HG03108 (cell line): ENCODE measurements around the gene RNF4.
A peak's percentile ranks its signal among the peaks of the same experiment; 100 is the strongest.
"Not testable (repeated sequence)": the region's sequence is repeated elsewhere in the genome, so short reads cannot be mapped to it uniquely, and the experiment has no call there.

ENCODE experiments used
- ATAC-seq: cut with Tn5 transposase; IDR thresholded peaks from one replicate; pipeline ENCODE4 v1.9.1; 2021; ENCODE audit warnings: moderate library complexity; ENCODE audit not compliant: unreplicated experiment

Gene RNF4

DNA sequence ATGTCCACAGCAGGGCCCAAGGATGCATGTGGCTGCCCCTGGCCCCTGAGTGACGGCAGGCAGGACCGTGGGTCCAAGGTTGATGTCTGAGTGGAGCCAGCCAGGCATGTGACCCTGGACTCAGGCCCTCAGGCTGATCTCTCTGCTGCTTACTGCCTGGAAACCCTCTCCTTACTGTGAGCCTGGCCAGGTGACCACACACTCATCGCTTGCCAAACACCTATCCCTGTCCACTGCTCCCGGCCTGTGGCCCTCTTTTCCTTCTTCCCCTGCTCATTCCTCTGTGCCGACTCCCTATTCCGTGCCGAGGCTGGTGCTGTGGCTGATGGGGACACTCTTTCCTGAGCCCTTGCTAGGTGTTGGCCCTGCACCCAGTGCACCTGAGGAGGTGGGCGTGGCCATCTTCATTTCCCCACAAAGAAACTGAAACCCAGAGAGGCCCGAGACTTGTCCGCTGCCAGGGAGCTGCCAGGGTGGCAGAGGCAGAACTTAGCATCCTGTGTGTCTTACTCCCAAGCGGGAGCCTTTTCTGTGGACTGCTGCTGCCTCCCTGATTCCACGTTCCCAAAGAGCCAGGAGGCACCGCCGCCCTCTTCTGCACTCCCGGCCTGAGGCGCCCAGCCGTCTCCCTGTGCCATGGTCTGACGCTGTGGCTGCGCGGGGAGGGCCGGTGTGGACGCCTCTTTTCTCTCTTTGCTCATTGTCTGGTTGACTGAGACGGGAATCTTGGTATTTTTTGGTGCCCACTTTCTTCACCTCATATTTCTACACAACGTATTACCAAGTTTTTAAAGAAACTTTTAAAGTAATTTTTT lies 11.2 kb upstream of the RNF4 start:
- no peak for ATAC-seq

- no peak for ATAC-seq
Observed at GRCh38 chr4:2458546-2459491, 10.1 kb upstream of the RNF4 start.

DNA sequence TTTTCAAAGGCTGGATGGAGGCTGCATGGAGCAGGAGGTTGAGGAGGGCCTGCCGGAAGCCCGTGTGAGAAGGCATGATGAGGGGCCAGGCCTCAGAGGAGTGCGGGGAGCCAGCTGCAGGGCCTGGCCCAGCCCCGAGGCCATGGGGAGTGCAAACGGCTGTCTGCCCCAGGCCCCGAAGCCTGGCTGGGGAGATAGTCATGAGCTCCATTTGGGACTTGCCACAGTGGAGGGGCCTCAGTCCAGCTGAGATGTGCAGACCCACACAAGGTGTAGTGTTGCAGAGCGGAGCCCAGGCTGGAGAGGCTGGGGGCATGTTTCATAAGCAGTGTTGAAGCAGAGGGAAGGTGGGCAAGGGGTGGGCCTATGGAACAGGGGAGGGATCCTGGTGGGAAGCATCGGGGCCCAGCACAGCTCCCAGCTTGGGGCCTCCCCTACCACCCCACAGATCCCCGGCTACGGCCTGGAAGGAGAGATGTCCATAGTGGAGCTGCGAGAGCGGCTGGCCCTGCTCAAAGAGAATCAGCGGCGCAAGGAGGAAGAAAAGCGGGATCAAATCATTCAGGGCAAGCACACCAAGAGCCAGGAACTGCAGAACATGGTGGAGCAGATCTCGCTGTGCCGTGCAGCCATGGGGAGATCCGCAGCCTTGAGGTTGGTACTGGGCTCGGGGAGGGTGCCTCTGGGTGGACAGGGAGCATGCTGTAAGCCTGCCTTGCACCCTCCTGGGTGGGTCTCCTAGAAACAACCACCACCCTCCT lies 9.1 kb upstream of the RNF4 start:
- no peak for ATAC-seq

DNA sequence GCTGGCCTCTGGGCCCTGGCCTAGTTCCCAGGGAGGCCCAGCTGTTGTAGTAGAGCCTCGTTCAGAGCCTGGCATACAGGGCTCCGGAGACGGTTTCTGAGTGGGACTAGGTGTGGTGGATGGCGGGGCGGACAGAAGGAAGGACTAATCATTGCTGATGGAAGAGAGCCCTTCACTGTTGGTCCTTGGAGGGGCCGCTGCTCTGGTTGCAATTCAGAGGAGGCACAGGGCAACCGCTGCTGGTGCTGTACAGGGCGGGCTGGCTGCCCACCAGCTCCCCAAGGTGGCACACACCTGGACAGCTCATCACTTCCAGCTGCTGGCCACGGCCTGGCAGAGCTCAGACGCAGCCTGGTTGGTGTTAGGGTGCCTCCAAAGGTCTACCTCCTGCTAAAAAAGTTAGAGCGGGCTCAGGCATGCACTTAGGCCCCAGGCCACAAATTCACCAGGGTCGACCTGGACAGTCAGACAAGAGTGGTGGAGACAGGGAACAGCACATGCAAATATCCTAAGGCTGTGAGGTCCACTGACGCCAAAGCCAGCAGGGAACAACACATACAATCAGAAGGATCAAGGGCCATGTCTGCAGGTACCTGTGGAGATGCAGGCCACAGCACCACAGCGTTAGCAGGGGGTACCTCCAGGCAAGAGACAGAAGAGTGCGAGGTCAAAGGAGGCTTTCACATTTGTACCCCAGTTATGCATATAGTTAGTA lies 7.5 kb upstream of the RNF4 start:
- no peak for ATAC-seq

DNA sequence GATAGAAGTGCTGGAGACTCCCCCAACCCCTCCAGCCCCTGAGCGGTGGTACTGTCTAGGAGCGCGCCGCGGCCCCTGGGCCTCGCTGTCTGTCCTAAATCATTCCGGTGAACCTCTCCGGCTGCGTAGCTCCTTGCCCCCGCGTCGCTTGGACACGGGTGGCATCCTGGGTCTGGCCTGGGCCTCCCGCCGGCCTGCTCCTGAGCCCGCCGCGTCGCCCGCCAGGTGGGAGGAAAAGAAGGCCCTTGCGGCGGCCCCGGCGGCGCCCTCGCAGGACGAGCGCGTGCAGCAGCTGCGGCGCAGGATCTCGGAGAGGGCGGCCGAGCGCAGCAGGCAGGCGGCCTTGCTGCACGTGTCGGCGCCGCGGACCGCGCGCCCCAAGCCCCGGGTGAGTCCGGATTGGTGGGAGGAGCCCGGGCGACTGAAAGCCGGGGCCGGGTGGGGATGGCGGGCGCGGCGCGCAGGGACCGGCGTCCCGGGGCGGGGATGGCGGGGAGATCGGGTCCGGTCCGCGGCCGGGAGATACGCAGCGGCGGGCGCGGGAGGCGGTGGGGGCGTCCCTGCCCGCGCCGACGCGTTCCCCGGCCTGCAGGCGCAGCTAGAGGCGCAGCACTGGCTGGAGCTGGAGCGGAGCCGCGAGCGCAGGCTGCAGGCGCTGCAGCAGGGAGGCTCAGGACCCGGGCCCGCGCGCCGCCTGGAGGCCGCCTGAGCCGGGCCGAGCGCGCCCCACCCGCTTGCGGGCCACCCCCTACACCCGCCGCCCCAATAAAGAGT lies 6.5 kb upstream of the RNF4 start:
- ATAC-seq: peak; percentile 74

- no peak for ATAC-seq
Observed at GRCh38 chr4:2462992-2463762, 5.7 kb upstream of the RNF4 start.

GRCh38 chr4:2465032-2465431 lies 3.9 kb upstream of the RNF4 start:
- ATAC-seq: no peak

GRCh38 chr4:2465544-2465943 lies 3.4 kb upstream of the RNF4 start:
- not testable (repeated sequence) for ATAC-seq

GRCh38 chr4:2469192-2469984 lies 482 bp downstream of the RNF4 start:
- ATAC-seq: peak; percentile 53

DNA sequence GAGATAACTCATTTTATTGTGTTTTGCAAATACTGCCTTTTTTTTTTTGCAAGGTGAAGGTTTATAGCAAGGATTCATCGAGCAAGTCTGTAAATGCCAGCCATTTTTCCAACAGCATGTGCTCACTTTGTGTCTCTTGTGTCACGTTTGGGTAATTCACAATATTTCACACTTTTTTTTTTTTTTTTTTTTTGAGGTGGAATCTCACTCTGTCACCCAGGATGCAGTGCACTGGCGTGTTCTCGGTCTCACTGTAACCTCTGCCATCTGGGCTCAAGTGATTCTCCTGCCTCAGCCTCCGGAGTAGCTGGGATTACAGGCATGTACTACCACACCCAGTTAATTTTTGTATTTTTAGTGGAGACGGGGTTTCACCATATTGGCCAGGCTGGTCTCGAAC lies 1.9 kb downstream of the RNF4 start:
- no peak for ATAC-seq

DNA sequence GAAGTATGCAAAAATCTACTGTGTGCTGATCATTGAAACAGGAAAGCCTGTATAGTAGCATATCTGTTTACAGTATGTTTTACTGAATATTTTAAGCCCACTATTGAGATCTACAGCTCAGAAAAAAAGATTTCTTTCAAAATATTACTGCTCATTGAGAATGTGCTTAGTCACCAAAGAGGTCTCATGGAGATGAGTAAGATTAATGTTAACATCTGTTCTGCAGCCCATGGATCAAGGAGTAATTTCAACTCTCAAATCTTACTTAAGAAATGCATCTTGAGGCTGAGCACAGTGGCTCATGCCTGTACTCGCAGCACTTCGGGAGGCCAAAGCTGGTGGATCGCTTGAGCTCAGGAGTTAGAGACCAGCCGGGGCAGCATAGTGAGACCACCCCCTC lies 3.3 kb downstream of the RNF4 start:
- ATAC-seq: no peak

- ATAC-seq: no peak
Observed at GRCh38 chr4:2478229-2478628, 9.3 kb downstream of the RNF4 start.

- no peak for ATAC-seq
Observed at GRCh38 chr4:2480649-2481048, 11.7 kb downstream of the RNF4 start.

DNA sequence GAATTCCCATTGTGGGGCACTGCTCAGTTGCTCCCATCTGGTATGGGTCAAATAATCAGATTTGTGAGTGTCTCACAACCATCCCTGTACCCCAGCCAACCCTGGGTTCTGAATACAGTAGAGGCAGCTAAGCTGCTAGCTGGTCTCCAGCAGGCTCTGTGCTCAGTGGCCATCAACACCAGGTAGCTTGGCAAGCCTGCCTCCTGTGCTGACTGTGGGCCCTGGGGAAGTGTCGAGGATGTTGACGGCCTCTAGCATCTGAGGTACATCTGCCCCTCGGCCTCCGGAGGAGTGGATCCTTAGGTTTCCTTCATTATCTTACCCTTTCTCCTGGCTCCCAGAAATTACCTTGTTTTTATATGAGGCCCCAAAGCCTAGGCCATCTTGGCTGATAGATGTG lies 13.3 kb downstream of the RNF4 start:
- ATAC-seq: no peak

DNA sequence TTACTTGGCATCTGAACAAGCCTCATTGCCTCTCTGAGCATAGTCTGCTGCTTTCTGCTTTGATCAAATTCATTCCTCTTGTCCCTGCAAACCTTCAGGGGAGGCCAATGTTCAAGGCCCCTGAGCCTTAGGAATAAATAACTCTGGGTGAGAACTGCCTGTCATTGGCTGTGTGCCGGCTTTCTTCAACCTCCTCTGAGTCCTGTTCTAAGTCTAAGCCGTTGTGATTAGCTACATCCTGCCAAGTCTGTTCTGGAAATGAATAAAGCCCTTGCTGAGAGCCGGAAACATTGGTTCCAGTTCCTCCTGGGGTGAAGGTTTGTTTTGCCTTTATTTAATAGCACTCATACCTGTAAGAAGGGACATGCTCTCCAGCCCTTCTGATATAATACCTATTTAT lies 13.8 kb downstream of the RNF4 start:
- peak; percentile 51 for ATAC-seq

DNA sequence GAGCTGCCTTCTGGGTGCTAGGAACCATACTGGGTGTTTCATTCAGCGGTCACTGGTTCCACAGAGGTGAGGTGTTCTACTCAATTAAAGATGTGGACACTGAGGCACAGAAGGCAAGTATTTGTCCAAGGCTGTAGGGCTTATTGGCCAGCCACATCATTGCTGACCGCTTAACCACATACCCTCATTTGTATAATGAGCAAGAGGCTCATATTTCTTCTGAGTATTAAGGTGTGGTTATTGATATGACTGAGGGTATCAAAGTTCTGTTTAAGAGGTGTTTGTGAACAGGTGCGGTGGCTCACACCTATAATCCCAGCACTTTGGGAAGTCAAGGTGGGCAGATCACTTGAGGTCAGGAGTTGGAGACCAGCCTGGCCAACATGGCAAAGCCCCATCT lies 14.3 kb downstream of the RNF4 start:
- no peak for ATAC-seq

DNA sequence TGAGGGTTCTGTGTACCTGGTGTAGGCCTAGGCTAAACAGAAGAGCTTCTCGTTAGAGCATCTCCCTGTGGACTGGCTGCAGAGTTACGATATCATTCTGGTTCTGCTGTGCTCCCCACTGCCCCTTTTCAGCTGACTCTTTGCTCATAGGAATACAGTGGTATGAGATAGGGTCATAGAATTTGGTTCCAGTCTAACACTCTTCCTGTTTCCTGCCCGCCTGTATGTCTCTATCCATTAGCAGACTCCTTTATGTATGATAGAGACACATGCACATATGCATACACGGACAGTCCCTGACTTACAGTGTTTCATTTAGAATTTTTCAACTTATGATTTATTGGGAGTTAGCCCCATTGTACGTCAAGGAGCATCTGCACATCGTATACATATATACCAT lies 15.3 kb downstream of the RNF4 start:
- no peak for ATAC-seq

GRCh38 chr4:2484993-2485392 lies 16.1 kb downstream of the RNF4 start:
- peak; percentile 46 for ATAC-seq
